ENCODE results near the gene GOLGA3. TPM values are rescaled to one million over a fixed set of nuclear protein-coding genes. Genes with fewer than 3 reads are reported as not detected.

The GOLGA3 gene
- total RNA-seq, 1 experiment from 2014 or later: 86.9 TPM

DNA sequence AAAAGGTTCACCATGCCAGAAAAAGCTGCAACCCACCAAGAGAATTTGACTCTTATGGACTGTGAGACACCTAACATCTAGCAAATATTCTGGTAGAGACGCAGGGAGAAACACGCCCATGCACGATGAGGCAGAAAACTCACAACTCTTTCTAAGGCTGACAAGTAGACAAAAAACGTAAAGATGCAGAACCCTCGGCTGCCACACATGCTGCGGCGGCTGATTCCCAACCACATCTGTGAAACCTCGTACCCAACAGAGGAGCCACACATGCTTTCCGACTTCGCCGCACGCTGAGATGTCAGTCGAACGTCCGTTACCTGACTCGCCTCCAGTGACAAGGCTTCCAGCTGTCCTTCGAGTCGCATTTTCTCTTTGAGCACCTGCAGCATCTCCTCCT, 21.8 kb downstream of the GOLGA3 start:
- no peak for ATAC-seq
- H3K9me2 ChIP-seq (replicated peaks; ENCODE audit: low read length): no peaks in the 10 kb centered on the region
- no peak overlapping the region for H2AFZ ChIP-seq (ENCODE audit: low read length)
- intact Hi-C loops (cut with micrococcal nuclease): no loop called here
- H3K4me1 ChIP-seq (ENCODE audit: insufficient read depth, low read length): no peaks in the 10 kb centered on the region
- DNase-seq: no peak
- H3K36me3 ChIP-seq (ENCODE audit: low read depth, low read length): peaks cover 59% of the 10 kb centered on the region
- no peak overlapping the region for H3K4me3 ChIP-seq (ENCODE audit: low read length)
- TF ChIP-seq, protein P1, sequence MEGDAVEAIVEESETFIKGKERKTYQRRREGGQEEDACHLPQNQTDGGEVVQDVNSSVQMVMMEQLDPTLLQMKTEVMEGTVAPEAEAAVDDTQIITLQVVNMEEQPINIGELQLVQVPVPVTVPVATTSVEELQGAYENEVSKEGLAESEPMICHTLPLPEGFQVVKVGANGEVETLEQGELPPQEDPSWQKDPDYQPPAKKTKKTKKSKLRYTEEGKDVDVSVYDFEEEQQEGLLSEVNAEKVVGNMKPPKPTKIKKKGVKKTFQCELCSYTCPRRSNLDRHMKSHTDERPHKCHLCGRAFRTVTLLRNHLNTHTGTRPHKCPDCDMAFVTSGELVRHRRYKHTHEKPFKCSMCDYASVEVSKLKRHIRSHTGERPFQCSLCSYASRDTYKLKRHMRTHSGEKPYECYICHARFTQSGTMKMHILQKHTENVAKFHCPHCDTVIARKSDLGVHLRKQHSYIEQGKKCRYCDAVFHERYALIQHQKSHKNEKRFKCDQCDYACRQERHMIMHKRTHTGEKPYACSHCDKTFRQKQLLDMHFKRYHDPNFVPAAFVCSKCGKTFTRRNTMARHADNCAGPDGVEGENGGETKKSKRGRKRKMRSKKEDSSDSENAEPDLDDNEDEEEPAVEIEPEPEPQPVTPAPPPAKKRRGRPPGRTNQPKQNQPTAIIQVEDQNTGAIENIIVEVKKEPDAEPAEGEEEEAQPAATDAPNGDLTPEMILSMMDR (conservative IDR thresholded peaks at IDR 0.05; ENCODE audit: low read depth, low read length): no peak
- TF ChIP-seq EZH2phosphoT487 (IDR thresholded peaks at IDR 0.05; ENCODE audit: borderline replicate concordance, low read length): no peak
- no peak for TF ChIP-seq EZH2 (IDR thresholded peaks at IDR 0.05; ENCODE audit: low read length, unreplicated experiment)
- H4K20me1 ChIP-seq (ENCODE audit: low read length): peaks cover 24% of the 10 kb centered on the region
- H3K27ac ChIP-seq (ENCODE audit: low read length): no peak overlapping the region
- H3K9me3 ChIP-seq (ENCODE audit: low read length): no peaks in the 10 kb centered on the region
- H3F3A ChIP-seq (ENCODE audit: low read length, unreplicated experiment): no peaks in the 10 kb centered on the region
- POLR2A ChIA-PET (ENCODE audit: unreplicated experiment): no interaction called here
- peaks cover 30% of the 10 kb centered on the region for H3K79me2 ChIP-seq (ENCODE audit: low read length)
- no peak overlapping the region for H3K4me2 ChIP-seq (ENCODE audit: low read length)
- no peak overlapping the region for H3K9ac ChIP-seq (ENCODE audit: low read length)
- no peaks in the 10 kb centered on the region for H3K27me3 ChIP-seq (ENCODE audit: low read length)
- BruUV-seq (replicated peaks): no TSS peak
- CTCF ChIA-PET: no interaction called here

DNA sequence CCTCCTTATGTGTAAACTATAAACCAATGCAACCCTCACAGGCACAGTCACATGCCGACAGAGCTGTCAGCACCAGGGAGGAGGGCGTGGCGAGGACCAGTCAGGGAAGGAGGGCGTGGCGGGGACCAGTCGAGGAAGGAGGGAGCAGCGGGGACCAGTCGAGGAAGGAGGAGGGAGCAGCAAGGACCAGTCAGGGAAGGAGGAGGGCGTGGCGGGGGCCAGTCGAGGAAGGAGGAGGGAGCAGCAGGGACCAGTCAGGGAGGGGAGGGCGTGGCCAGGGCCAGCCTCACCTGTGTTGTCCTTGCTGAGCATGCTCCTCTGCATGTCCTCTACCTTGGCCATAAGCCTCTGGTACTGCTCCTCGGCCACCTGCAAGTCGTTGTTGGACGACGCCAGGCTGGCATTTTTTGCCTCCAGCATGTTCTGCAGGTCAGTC, 24.2 kb downstream of the GOLGA3 start:
- H3K4me3 ChIP-seq (ENCODE audit: low read length): no peak overlapping the region
- H3K36me3 ChIP-seq (ENCODE audit: low read depth, low read length): peaks cover 71% of the 10 kb centered on the region
- no peak overlapping the region for H3K27ac ChIP-seq (ENCODE audit: low read length)
- ATAC-seq (peak; percentile 64), DNase-seq (peak; percentile 44)
- no peaks in the 10 kb centered on the region for H3F3A ChIP-seq (ENCODE audit: low read length, unreplicated experiment)
- H3K27me3 ChIP-seq (ENCODE audit: low read length): no peaks in the 10 kb centered on the region
- H3K9me2 ChIP-seq (replicated peaks; ENCODE audit: low read length): no peaks in the 10 kb centered on the region
- H3K4me2 ChIP-seq (ENCODE audit: low read length): no peak overlapping the region
- ChIA-PET CTCF (no interaction called here), POLR2A (ENCODE audit: unreplicated experiment) (no interaction called here)
- peaks cover 30% of the 10 kb centered on the region for H3K79me2 ChIP-seq (ENCODE audit: low read length)
- H4K20me1 ChIP-seq (ENCODE audit: low read length): peaks cover 24% of the 10 kb centered on the region
- H3K9me3 ChIP-seq (ENCODE audit: low read length): no peaks in the 10 kb centered on the region
- intact Hi-C loops (cut with micrococcal nuclease): no loop called here
- no peak overlapping the region for H2AFZ ChIP-seq (ENCODE audit: low read length)
- H3K9ac ChIP-seq (ENCODE audit: low read length): no peak overlapping the region
- TF ChIP-seq EZH2phosphoT487 (IDR thresholded peaks at IDR 0.05; ENCODE audit: borderline replicate concordance, low read length): no peak
- TF ChIP-seq, protein P1 (conservative IDR thresholded peaks at IDR 0.05; ENCODE audit: low read depth, low read length): no peak
- no peak for TF ChIP-seq EZH2 (IDR thresholded peaks at IDR 0.05; ENCODE audit: low read length, unreplicated experiment)
- BruUV-seq (replicated peaks): no TSS peak
- H3K4me1 ChIP-seq (ENCODE audit: insufficient read depth, low read length): no peaks in the 10 kb centered on the region

DNA sequence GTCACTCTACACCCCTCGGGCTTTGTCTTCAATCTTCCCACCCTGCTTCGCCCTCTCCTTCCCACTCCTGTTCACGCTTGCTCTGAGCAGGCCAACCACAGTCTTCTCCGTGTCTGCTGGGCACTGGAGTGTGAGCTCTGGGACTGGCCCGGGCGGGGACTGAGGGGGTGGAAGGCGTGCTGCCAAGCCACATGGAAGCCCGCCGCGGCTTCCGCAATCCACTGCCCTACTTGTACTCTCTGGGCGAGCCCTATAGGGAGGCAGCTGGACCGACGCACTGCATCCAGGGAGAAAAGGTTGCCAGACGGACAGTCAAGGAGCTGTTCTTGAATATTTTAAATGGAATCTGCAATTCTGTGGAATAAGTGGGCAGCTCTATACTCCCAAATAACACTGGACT, 24.8 kb downstream of the GOLGA3 start:
- H4K20me1 ChIP-seq (ENCODE audit: low read length): peaks cover 24% of the 10 kb centered on the region
- H3K9ac ChIP-seq (ENCODE audit: low read length): no peak overlapping the region
- CTCF ChIA-PET: no interaction called here
- BruUV-seq (replicated peaks): no TSS peak
- no peak for DNase-seq
- ATAC-seq: no peak
- POLR2A ChIA-PET (ENCODE audit: unreplicated experiment): no interaction called here
- H3K9me2 ChIP-seq (replicated peaks; ENCODE audit: low read length): no peaks in the 10 kb centered on the region
- H2AFZ ChIP-seq (ENCODE audit: low read length): no peak overlapping the region
- H3K4me2 ChIP-seq (ENCODE audit: low read length): no peak overlapping the region
- no peaks in the 10 kb centered on the region for H3F3A ChIP-seq (ENCODE audit: low read length, unreplicated experiment)
- H3K27ac ChIP-seq (ENCODE audit: low read length): no peak overlapping the region
- H3K27me3 ChIP-seq (ENCODE audit: low read length): no peaks in the 10 kb centered on the region
- peaks cover 76% of the 10 kb centered on the region for H3K36me3 ChIP-seq (ENCODE audit: low read depth, low read length)
- H3K4me3 ChIP-seq (ENCODE audit: low read length): no peak overlapping the region
- TF ChIP-seq EZH2phosphoT487 (IDR thresholded peaks at IDR 0.05; ENCODE audit: borderline replicate concordance, low read length): no peak
- TF ChIP-seq EZH2 (IDR thresholded peaks at IDR 0.05; ENCODE audit: low read length, unreplicated experiment): no peak
- TF ChIP-seq, protein P1 (conservative IDR thresholded peaks at IDR 0.05; ENCODE audit: low read depth, low read length): no peak
- no peaks in the 10 kb centered on the region for H3K9me3 ChIP-seq (ENCODE audit: low read length)
- peaks cover 30% of the 10 kb centered on the region for H3K79me2 ChIP-seq (ENCODE audit: low read length)
- H3K4me1 ChIP-seq (ENCODE audit: insufficient read depth, low read length): no peaks in the 10 kb centered on the region
- intact Hi-C loops (cut with micrococcal nuclease): no loop called here
